Stimulated activated CD8-positive, alpha-beta memory T cell treated with anti-CD3 and anti-CD28 coated beads, Interleukin-7, amount 100 ng/mL, for 1 hour (primary cell): Measurements from ENCODE around the gene AGMO.

Experiments used
- DNase-seq, 2 donors: peaks; one replicate each; pipeline ENCODE4 v3.0.0-alpha.2; 2020; ENCODE audit warnings: low read depth in 2 of 2

Gene AGMO

DNA sequence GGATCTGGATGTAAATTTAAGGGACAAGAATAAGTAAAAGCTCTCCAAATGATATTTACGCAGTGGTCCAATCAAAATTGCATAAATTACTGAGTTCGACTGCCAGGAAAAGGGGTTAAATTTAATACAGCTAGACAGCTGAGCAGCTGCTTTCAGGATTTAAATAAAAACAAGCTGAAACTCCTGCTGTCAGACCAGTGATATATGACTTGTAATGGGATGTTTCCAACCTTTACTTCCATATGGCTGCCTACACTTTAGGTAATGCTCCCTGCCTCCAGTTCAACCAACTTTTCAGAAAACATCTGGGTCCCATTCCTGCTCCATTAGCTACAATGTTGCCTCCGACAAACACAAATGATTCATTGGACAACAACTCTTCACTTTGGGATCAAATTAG is 333.0 kb downstream of the AGMO start:
- DNase-seq: no peak

- no peak for DNase-seq
Measured at GRCh38 chr7:15225981-15226380, 335.8 kb downstream of the AGMO start.

DNA sequence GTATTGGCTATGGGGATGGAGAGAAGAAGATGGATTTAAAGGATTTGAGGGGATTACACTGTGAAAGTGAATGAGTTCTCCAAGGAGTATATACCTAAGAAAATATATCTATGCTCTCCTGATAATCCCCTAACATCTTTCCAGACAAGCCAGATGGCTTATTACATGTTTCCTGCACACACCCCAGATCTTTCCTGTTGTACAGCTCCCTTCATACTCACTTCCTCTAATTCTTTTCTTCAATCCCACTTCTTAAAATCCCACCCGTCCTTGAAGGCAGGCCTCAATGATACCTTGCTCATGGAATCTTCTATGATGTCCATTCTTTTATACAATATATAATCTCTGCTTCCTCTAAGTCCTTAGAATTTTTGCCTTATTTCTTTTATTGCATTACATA is 342.1 kb downstream of the AGMO start:
- no peak for DNase-seq

DNA sequence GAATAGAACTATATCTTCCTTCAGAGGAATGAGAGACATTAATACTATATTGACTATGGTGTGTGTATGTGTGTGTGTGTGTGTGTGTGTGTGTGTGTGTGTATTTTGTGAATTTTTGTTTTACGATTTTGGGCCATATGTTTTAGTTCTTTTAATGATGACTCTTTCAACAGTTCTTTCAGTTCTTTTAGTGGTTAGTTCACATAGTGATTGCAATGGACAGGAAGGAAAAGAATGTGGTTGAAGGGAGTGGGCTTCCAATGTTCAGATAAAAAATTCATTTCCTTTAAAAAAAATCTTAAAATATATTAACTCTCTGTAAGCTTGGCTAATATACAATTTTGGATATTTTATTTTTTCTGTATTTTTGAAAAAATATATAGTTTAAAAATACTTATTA is 343.6 kb downstream of the AGMO start:
- no peak for DNase-seq

GRCh38 chr7:15215616-15216015 is 346.2 kb downstream of the AGMO start:
- no peak for DNase-seq

DNA sequence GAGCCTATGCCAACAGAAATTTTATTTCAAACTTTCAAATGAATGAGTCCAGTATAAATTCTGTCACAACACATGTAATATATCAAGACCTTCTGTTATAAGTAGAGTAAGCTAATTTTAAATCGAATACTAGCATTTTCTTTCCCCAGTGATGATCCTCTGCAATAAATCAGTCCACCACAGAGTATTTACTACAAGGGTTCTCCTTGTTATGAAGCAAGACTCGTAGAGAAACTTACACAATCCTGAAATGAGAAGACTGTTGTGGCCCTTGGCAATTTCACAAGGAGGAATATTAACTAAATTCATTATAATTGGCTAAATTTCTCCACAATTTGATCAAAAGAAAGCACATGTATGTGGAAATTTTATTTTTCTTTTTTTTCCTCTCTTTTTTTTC is 346.8 kb downstream of the AGMO start:
- no peak for DNase-seq

DNA sequence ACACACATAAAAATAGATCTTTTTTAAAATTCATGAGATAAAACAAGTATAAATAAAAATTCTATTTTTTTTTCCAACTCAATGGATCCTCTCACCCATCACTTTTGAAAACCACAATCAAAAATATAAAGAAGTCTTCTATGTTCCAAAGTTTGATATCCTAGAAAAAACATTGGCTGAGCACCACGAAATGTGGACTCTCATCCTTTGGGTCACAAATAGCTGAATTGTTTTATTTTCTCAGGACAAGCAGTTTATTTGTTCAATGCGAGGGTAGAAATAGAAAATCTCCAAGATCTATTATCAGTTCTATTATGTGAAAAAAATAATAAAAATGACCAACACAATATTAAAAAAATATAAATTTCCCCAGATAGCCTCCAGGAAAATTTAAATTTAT is 348.7 kb downstream of the AGMO start:
- no peak for DNase-seq

DNA sequence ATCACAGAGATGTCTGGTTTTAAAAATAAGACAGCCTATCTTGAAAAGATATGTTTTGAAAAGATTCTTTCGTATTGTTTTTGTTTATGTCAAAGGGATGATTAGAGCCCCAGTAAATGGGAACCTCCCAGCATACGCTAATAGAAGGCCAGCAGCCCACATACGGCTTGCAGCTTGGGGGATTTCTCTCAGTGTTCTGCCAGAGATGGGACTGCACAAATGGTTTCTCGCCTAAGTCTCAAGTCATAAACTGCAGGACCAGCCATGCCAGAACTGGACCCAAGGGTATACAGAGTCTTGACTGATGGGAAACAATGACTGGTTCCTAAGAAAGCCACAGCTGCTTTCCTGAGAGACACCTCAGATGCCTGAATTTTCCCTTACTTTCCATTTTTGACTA is 352.4 kb downstream of the AGMO start:
- no peak for DNase-seq

- DNase-seq: no peak
Measured at GRCh38 chr7:15204421-15204820, 357.4 kb downstream of the AGMO start.

DNA sequence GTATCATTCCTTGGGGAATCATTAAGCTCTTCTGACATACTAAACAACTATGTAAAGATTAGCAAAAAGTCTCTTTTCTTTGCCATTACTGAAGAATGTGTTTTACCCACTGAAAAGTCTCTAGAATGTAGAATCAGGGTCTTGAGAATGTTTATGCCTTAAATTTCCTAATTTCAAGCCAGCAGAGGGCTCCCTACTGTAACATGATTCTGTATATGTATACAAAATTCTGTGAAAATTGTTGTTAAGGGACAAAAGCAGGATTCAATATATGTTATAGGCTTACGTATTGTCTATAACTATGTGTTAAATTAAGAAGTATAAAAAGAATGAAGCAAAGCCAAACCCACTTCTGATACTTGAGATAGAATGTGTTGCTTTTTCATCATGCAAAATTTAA is 362.3 kb downstream of the AGMO start:
- no peak for DNase-seq

GRCh38 chr7:15197042-15197977 is 364.5 kb downstream of the AGMO start:
- DNase-seq: no peak

GRCh38 chr7:15178065-15178464 is 383.8 kb downstream of the AGMO start:
- no peak for DNase-seq

- DNase-seq: no peak
Measured at GRCh38 chr7:15176089-15176488, 385.7 kb downstream of the AGMO start.

GRCh38 chr7:15175152-15175551 is 386.7 kb downstream of the AGMO start:
- DNase-seq: no peak

DNA sequence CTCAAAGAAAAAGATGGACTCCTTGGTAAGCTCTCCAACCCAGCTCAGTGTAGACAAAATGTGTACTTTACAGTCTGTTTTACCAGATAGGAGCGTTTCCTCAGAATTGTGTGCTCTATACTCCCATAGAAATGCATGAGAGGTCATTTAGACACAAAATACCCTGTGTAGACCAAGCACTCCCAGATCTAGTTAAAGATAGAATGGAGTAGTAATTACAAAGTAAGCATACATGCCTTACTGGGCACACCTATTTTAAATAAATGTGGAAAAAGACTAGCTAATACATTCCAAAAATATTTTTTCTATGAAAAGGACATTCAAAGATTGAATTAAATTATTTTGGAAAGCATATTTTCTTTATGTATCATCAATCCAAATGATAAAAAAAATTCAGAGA is 387.3 kb downstream of the AGMO start:
- DNase-seq: no peak

DNA sequence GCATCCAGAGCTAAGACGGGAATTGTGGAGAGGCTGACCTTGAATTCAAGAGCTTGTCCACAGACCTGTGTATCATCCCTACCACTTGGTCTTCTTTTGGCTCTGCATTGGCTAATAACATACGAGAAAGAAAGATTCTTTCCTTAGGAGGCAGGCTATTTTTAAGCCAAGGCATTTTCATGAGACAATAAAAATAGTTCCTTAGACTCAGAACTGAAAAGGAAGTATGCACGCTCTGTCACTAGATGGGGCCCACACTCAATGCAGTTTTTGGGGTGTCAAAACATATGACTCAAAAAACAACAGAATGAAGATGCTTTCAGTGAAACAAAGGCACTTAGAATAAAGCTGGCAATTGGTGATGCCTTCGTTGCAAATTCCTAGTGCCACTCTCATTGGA is 393.3 kb downstream of the AGMO start:
- no peak for DNase-seq

DNA sequence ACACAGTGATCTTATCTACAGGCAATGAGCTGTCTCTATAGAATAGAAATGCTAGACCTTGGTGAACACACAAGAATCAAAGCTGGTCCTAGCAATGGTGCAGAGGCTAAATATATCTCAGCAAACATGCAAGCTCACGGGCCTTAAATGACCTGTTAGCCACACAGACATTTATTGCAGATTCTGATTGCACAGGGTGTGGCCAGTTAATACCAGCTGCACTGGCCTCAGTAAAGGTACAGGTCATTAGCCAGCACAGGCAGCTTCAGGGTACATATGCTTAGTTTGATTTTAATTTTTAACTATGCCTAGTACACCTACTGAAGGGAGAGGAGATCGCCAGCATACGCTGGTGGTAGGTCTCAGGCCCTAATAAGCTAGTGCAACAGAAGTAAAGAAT is 393.9 kb downstream of the AGMO start:
- DNase-seq: no peak

DNA sequence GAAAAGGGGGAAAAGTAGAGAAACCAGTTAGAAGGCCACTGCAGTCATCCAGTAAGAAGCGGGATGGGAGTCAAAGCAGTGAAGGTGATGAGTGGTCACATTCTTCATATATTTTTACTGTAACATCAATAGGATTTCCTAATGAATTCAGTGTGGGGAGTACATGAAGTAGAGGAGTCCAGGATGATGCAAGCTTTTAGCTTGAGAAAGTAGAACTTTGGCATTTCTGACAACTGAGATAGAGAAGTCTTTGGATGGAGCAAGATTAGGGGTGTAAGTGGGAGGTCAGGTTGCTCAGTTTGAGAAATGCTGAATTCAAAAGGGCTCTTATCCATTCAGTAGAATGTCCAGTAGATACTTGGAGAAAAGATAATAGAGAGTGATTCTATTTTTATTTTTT is 395.2 kb downstream of the AGMO start:
- DNase-seq: no peak

- DNase-seq: no peak
Measured at GRCh38 chr7:15159261-15159660, 402.6 kb downstream of the AGMO start.

DNA sequence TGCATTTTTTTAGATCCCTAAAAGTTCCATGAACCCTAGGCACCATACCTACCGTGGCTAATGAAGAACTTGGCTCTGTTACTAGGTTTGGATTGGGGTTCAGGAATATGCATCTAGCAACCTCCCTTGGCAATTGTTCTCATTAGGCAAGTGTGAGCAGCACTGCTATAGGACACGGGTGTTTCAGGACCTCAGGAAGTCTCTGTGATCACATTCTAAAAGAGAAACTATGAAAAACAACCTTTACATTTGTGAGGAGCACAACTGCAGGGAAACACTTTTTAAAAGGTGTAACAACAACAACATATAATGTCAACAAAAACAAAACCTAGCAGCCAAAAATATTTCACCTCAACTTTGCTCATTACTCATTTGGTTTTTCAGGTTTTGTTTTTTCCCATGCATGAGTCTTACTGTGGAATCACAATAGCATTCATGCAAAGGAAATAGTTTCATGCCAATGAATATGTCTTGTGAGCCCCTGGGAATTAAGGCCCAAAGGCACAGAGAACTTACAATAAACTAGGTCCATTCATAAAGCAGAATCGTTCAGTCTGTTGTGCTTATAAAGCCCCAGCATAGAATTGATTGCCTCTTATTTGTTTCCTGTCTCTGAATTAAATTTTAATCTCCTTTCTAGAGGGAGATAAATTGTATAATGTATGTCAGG is 403.5 kb downstream of the AGMO start:
- DNase-seq: no peak
